HEK293 (cell line): ENCODE results near the gene NPHP4.

Experiments used
- ZBTB21 ChIP-seq: fragments of 450-650 bp; formaldehyde crosslinking; IDR thresholded peaks from 2 replicates; pipeline ENCODE4 v1.5.1; 2017; ENCODE audit warnings: missing biosample characterization, missing genetic modification characterization
- ZNF394 ChIP-seq: fragments of 450-650 bp; formaldehyde crosslinking; IDR thresholded peaks from 2 replicates; pipeline ENCODE4 v1.5.1; 2016; ENCODE audit warnings: missing biosample characterization, missing genetic modification characterization, mild to moderate bottlenecking, moderate library complexity, borderline replicate concordance
- ZNF585B ChIP-seq: fragments of 450-650 bp; formaldehyde crosslinking; IDR thresholded peaks from 2 replicates; pipeline ENCODE4 v1.5.1; 2016; ENCODE audit warnings: missing biosample characterization, missing genetic modification characterization
- TF ChIP-seq, protein P1 (sequence below): fragments of 450-650 bp; formaldehyde crosslinking; IDR thresholded peaks from 2 replicates; pipeline ENCODE4 v1.5.1; 2016; ENCODE audit warnings: missing biosample characterization, missing genetic modification characterization

DNA sequence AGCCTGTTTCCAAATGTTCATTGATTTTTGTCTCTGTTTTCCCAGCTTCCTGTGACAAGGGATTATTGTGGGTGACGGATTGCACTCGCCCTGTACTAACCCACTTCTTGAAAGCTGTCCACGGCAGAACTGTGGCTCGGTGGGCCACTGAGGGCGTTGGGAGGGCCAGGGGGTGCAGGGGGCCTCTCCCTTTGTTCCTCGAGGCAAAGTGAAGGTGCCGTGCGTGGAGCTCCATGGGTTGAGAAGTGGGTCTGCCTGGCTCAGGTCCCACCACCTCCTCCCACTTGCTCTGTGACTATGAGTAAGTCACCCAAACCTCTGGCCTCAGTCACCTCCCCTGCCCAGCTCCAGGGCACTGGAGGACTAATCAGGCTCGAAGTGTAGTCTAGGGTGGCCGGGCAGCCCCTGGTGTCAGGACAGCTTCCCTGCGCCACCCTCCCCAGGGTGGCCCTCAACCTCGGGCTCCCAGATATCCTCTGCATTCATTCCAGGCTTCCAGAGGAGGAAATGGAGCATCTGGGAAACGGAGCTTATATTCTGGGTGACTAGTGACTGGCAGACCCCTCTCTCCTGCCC lies 148.6 kb downstream of the NPHP4 start:
- no peak for TF ChIP-seq ZBTB21 (tag by site-specific recombination)
- TF ChIP-seq ZNF585B (tag by site-specific recombination), result no peak
- TF ChIP-seq, protein P1, sequence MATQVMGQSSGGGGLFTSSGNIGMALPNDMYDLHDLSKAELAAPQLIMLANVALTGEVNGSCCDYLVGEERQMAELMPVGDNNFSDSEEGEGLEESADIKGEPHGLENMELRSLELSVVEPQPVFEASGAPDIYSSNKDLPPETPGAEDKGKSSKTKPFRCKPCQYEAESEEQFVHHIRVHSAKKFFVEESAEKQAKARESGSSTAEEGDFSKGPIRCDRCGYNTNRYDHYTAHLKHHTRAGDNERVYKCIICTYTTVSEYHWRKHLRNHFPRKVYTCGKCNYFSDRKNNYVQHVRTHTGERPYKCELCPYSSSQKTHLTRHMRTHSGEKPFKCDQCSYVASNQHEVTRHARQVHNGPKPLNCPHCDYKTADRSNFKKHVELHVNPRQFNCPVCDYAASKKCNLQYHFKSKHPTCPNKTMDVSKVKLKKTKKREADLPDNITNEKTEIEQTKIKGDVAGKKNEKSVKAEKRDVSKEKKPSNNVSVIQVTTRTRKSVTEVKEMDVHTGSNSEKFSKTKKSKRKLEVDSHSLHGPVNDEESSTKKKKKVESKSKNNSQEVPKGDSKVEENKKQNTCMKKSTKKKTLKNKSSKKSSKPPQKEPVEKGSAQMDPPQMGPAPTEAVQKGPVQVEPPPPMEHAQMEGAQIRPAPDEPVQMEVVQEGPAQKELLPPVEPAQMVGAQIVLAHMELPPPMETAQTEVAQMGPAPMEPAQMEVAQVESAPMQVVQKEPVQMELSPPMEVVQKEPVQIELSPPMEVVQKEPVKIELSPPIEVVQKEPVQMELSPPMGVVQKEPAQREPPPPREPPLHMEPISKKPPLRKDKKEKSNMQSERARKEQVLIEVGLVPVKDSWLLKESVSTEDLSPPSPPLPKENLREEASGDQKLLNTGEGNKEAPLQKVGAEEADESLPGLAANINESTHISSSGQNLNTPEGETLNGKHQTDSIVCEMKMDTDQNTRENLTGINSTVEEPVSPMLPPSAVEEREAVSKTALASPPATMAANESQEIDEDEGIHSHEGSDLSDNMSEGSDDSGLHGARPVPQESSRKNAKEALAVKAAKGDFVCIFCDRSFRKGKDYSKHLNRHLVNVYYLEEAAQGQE, result no peak
- TF ChIP-seq ZNF394 (tag by site-specific recombination), result no peak
